Measurements from ENCODE around the gene VN1R2.

DNA sequence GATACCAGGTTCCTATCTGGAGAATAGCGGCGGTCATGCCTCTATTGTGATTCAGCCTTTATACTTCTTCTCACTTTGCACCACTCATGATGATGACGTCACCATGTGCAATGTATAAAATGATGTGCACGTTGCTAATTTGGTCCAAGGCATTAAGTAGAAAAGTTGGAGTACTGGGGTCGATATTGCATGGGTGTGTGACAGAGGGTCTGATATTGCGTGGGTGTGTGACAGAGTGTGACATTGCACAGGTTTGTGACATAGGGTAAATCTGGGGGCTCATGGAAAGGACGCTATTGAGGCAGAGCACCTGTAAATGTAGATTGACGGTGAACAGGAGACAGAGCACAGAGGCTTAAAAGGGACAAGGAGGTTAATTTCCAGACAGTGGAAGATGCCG is 14.0 kb downstream of the VN1R2 start:
- TF ChIP-seq POLR2A (IDR thresholded peaks at IDR 0.05; ENCODE audit: low read length) (no peak), GATA1 (IDR thresholded peaks at IDR 0.05; ENCODE audit: low read depth, low read length) (no peak)

All from erythroblast (primary cell).